GM12872 (cell line): ENCODE measurements around the gene ATP1B4.

Experiments used
- TF ChIP-seq, protein P1 (sequence below): IDR thresholded peaks from 3 replicates; pipeline ENCODE4 v1.5.1; 2011; ENCODE audit warnings: low read depth, mild to moderate bottlenecking, low read length, moderate library complexity; ENCODE audit not compliant: insufficient read depth

Gene ATP1B4

DNA sequence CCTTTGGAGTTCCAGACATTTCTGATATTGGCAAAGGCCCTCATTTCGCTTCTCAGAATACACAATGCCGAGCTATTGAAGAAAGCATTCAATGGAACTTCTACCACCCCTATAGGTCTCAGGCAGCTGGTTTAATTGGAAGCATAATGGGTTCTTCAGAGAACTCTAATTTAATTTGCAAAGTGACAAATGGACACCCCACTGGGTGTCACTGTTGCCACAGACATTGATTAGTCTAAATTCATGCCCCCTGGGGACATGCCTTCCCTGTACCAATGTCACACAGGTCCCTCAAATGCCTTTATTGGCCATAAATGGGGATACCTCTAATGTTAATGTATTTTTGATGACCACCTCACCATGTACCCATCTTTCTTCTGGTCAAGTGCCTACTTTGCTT lies 27.7 kb upstream of the ATP1B4 start:
- TF ChIP-seq, protein P1, sequence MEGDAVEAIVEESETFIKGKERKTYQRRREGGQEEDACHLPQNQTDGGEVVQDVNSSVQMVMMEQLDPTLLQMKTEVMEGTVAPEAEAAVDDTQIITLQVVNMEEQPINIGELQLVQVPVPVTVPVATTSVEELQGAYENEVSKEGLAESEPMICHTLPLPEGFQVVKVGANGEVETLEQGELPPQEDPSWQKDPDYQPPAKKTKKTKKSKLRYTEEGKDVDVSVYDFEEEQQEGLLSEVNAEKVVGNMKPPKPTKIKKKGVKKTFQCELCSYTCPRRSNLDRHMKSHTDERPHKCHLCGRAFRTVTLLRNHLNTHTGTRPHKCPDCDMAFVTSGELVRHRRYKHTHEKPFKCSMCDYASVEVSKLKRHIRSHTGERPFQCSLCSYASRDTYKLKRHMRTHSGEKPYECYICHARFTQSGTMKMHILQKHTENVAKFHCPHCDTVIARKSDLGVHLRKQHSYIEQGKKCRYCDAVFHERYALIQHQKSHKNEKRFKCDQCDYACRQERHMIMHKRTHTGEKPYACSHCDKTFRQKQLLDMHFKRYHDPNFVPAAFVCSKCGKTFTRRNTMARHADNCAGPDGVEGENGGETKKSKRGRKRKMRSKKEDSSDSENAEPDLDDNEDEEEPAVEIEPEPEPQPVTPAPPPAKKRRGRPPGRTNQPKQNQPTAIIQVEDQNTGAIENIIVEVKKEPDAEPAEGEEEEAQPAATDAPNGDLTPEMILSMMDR, result no peak

GRCh38 chrX:120334603-120335002 lies 27.3 kb upstream of the ATP1B4 start:
- TF ChIP-seq, protein P1, result no peak

GRCh38 chrX:120335289-120335688 lies 26.6 kb upstream of the ATP1B4 start:
- TF ChIP-seq, protein P1, result no peak

DNA sequence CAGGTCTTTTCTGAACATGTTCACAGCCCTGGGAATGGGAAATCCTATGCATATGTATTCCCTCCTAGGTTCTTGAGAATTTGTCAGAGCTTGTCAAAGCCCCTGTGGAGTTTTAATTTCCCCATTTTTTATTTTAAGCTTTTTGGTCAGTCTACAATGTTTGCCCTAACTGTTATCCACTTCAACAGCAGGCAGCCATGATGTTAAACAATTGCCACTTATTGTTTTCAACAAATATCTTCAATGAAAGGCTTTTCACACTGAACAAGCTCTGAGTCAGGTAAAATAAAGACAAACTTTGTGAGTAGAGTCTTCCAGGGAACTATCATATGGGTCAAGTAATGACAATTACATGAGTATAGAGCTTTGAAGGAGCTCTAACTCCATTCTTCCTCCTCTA lies 25.0 kb upstream of the ATP1B4 start:
- TF ChIP-seq, protein P1, result no peak

DNA sequence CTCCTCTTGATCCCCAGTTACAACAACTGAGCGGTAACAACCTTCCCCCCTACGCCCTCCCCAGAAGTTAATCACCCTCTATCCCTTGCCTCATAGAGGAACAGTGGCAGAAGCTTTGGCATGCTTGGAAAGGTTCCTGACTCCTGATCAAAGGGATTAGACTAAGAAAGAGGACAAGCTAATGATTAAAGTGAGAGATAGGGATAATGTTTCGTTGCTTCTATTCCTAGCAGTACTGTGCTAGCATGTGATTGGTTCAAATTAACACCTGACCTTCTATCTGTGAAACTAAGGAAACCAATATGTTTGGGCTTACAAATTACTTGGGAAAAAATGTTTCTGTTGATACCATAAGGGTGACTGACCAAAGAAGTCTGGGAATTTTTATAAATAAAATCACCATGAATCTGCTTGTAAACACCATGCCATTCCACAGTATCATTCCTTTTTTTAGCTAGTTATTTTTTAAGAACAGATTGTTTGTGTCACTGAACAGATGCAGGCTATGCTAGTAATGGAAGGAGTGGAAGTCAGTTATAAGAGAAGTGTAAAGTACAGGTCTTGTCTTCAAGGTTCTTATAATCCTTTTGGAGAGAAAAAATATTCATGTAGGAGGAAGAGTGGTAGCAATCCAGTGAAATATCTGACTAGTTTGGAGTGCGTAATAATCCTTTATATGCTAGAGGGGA lies 11.3 kb upstream of the ATP1B4 start:
- TF ChIP-seq, protein P1, result no peak

- TF ChIP-seq, protein P1, result no peak
Measured at GRCh38 chrX:120356084-120356483, 5.8 kb upstream of the ATP1B4 start.

GRCh38 chrX:120357186-120357585 lies 4.7 kb upstream of the ATP1B4 start:
- TF ChIP-seq, protein P1, result no peak
